GM12878 (cell line): ENCODE results near the gene BAK1. TPM values are rescaled to one million over a fixed set of nuclear protein-coding genes. Genes with fewer than 3 reads are reported as not detected.
A peak's percentile ranks its signal among the peaks of the same experiment; 100 is the strongest.

Experiments used
- ATAC-seq: fragments of 200-7000 bp; cut with Tn5 transposase; 3 replicates; pipeline ENCODE4 v1.9.1; 2020; ENCODE audit warnings: mild to moderate bottlenecking, moderate library complexity
- BruUV-seq: library from RNA; stranded (reverse); fragments of 400-500 nt; replicated peaks from 2 replicates; lab custom pipeline; 2021; lab: Mats Ljungman, UMichigan
- CTCF ChIA-PET: fragments of 300-600 bp; sonication (Branson Sonifier 250); formaldehyde crosslinking; extraction: SDS; loops from one replicate; lab custom pipeline; 2021; ENCODE audit warnings: inconsistent platforms; lab: Yijun Ruan, JAX
- POLR2A ChIA-PET: fragments of 350-600 bp; formaldehyde crosslinking; extraction: SDS; loops from one replicate; lab custom pipeline; 2021; ENCODE audit warnings: inconsistent platforms; lab: Charles Lee
- RAD21 ChIA-PET: fragments of 300-600 bp; sonication (Branson Sonifier 250); formaldehyde crosslinking; loops from one replicate; lab custom pipeline; 2023; ENCODE audit warnings: antibody characterized with exemption; ENCODE audit not compliant: unreplicated experiment; lab: Charles Lee
- SMC1A ChIA-PET: fragments of 300-600 bp; sonication (Branson Sonifier 250); formaldehyde crosslinking; loops from one replicate; lab custom pipeline; 2023; ENCODE audit not compliant: unreplicated experiment, uncharacterized antibody; lab: Charles Lee
- DNase-seq: peaks from one replicate; pipeline ENCODE4 v3.0.0-alpha.2; 2011; ENCODE audit warnings: low read depth, low spot score
- FAIRE-seq: peaks from 3 replicates; lab custom pipeline; 2011; peaks lifted over from hg19 to GRCh38; lab: Jason Lieb, UNC
- H2AFZ ChIP-seq: 2 replicates; pipeline ENCODE4 v1.6.0; 2011; ENCODE audit warnings: low read depth, low read length, control low read depth; ENCODE audit not compliant: control insufficient read depth
- H3K27ac ChIP-seq: 2 replicates; pipeline ENCODE4 v1.5.1; 2011; ENCODE audit warnings: control low read depth; ENCODE audit not compliant: control insufficient read depth, insufficient read depth
- H3K27me3 ChIP-seq, 2 experiments: replicated peaks in 1 of 2; 2 replicates each; pipeline versions ENCODE4 v1.6.0 to v1.6.1; 2011; ENCODE audit warnings: low read length in 1 of 2; ENCODE audit not compliant: control insufficient read depth in 2 of 2, insufficient read depth in 2 of 2
- H3K36me3 ChIP-seq, 2 experiments: 2 replicates each; pipeline ENCODE4 v1.5.1; 2011; ENCODE audit warnings: low read length in 1 of 2; ENCODE audit not compliant: control insufficient read depth in 2 of 2, insufficient read depth in 2 of 2
- H3K4me1 ChIP-seq: 2 replicates; pipeline ENCODE4 v1.6.1; 2011; ENCODE audit warnings: mild to moderate bottlenecking, low read length, moderate library complexity, mixed read lengths; ENCODE audit not compliant: control insufficient read depth, insufficient read depth
- H3K4me2 ChIP-seq: 2 replicates; pipeline ENCODE4 v1.6.0; 2011; ENCODE audit warnings: control low read depth; ENCODE audit not compliant: control insufficient read depth, insufficient read depth
- H3K4me3 ChIP-seq: fragments of 200-600 bp; sonication (generic); 2 replicates; pipeline ENCODE4 v1.5.1; 2016
- H3K79me2 ChIP-seq: 2 replicates; pipeline ENCODE4 v1.6.0; 2011; ENCODE audit warnings: low read length; ENCODE audit not compliant: control insufficient read depth, insufficient read depth
- H3K9ac ChIP-seq: 2 replicates; pipeline ENCODE4 v1.8.0; 2011; ENCODE audit warnings: low read length, control low read depth, mixed read lengths; ENCODE audit not compliant: control insufficient read depth, insufficient read depth
- H3K9me3 ChIP-seq: replicated peaks from 3 replicates; pipeline ENCODE4 v1.5.1; 2011; ENCODE audit warnings: mild to moderate bottlenecking, low read length; ENCODE audit not compliant: control insufficient read depth, insufficient read depth
- H4K20me1 ChIP-seq: 2 replicates; pipeline ENCODE4 v1.6.0; 2011; ENCODE audit not compliant: control insufficient read depth, insufficient read depth
- BCL3 ChIP-seq: IDR thresholded peaks from 2 replicates; pipeline ENCODE4 v1.6.1; 2011; ENCODE audit warnings: borderline replicate concordance, low read depth, mild to moderate bottlenecking, moderate library complexity, low read length; ENCODE audit not compliant: insufficient read depth, poor library complexity, severe bottlenecking
- E2F4 ChIP-seq: IDR thresholded peaks from 2 replicates; pipeline ENCODE4 v1.6.1; 2012; ENCODE audit warnings: low read depth, low read length, improper control_type of control experiment
- EP300 ChIP-seq, 2 experiments: fragments of 150-350 bp in 1 of 2; IDR thresholded peaks; 2 replicates each; pipeline ENCODE4 v1.6.1; 2011 to 2012; ENCODE audit warnings: low read depth in 2 of 2, low read length in 2 of 2, borderline replicate concordance in 1 of 2, improper control_type of control experiment in 1 of 2, inconsistent platforms in 1 of 2; ENCODE audit not compliant: control insufficient read depth in 1 of 2
- FOS ChIP-seq: IDR thresholded peaks from 3 replicates; pipeline ENCODE4 v1.6.1; 2011; ENCODE audit warnings: borderline replicate concordance; ENCODE audit not compliant: insufficient read length; ENCODE audit errors: extremely low read depth
- FOXK2 ChIP-seq: fragments of 450-650 bp; IDR thresholded peaks from 2 replicates; pipeline ENCODE4 v1.6.1; 2017; ENCODE audit warnings: mild to moderate bottlenecking, moderate library complexity
- IRF3 ChIP-seq: fragments of 450-650 bp; IDR thresholded peaks from 2 replicates; pipeline ENCODE4 v1.6.1; 2014; ENCODE audit warnings: mild to moderate bottlenecking
- IRF4 ChIP-seq: IDR thresholded peaks from 2 replicates; pipeline ENCODE4 v1.6.1; 2011; ENCODE audit warnings: low read depth, low read length
- KDM1A ChIP-seq: fragments of 200-600 bp; sonication (generic); IDR thresholded peaks from 2 replicates; pipeline ENCODE4 v1.6.1; 2016; ENCODE audit warnings: borderline replicate concordance
- MEF2A ChIP-seq: IDR thresholded peaks from 2 replicates; pipeline ENCODE4 v1.6.1; 2011; ENCODE audit warnings: low read depth, mild to moderate bottlenecking, low read length, moderate library complexity; ENCODE audit not compliant: insufficient read depth
- MTA2 ChIP-seq: fragments of 450-650 bp; IDR thresholded peaks from 2 replicates; pipeline ENCODE4 v1.6.1; 2016; ENCODE audit warnings: low read depth, mild to moderate bottlenecking, moderate library complexity
- MXI1 ChIP-seq: fragments of 150-350 bp; IDR thresholded peaks from 2 replicates; pipeline ENCODE4 v1.6.1; 2011; ENCODE audit warnings: low read depth, mild to moderate bottlenecking, inconsistent platforms, low read length, improper control_type of control experiment
- PAX8 ChIP-seq: fragments of 450-650 bp; IDR thresholded peaks from 2 replicates; pipeline ENCODE4 v1.6.1; 2017; ENCODE audit warnings: mild to moderate bottlenecking, moderate library complexity
- POLR2AphosphoS5 ChIP-seq: IDR thresholded peaks from 2 replicates; pipeline ENCODE4 v1.6.1; 2011; ENCODE audit warnings: mild to moderate bottlenecking, low read length, inconsistent platforms
- RAD51 ChIP-seq: fragments of 450-650 bp; IDR thresholded peaks from 2 replicates; pipeline ENCODE4 v1.6.1; 2016; ENCODE audit warnings: moderate library complexity, mild to moderate bottlenecking, inconsistent platforms
- SMARCA5 ChIP-seq: fragments of 450-650 bp; IDR thresholded peaks from 2 replicates; pipeline ENCODE4 v1.6.1; 2017; ENCODE audit warnings: mild to moderate bottlenecking
- SPI1 ChIP-seq: IDR thresholded peaks from 2 replicates; pipeline ENCODE4 v1.6.1; 2011; ENCODE audit warnings: low read depth, mild to moderate bottlenecking, low read length, moderate library complexity, borderline replicate concordance; ENCODE audit not compliant: insufficient read depth
- TAF1 ChIP-seq: IDR thresholded peaks from 2 replicates; pipeline ENCODE4 v1.6.1; 2011; ENCODE audit warnings: mild to moderate bottlenecking, low read depth, low read length, borderline replicate concordance
- YBX1 ChIP-seq: fragments of 450-650 bp; IDR thresholded peaks from 2 replicates; pipeline ENCODE4 v1.6.1; 2016; ENCODE audit warnings: antibody characterized with exemption
- YY1 ChIP-seq: IDR thresholded peaks from 2 replicates; pipeline ENCODE4 v1.6.1; 2011; ENCODE audit warnings: low read depth, mild to moderate bottlenecking, low read length
- ZNF217 ChIP-seq: fragments of 450-650 bp; IDR thresholded peaks from 2 replicates; pipeline ENCODE4 v1.6.1; 2017; ENCODE audit warnings: antibody characterized with exemption, mild to moderate bottlenecking
- ZSCAN29 ChIP-seq: fragments of 450-650 bp; IDR thresholded peaks from 2 replicates; pipeline ENCODE4 v1.6.1; 2017; ENCODE audit warnings: mild to moderate bottlenecking, moderate library complexity
- WGBS: methylation state at CpG from one replicate; pipeline ENCODE4 v1.1.6; 2016; ENCODE audit warnings: low lambda C conversion rate; ENCODE audit not compliant: insufficient replicate concordance, insufficient coverage; ENCODE audit errors: missing lambda C conversion rate; 5-methylcytosine and 5-hydroxymethylcytosine counted together
- in situ Hi-C: fragments of 300-500 bp; cut with MboI; formaldehyde crosslinking; loops from 9 replicates; pipeline ENCODE4 v1.14.3; 2018; ENCODE audit warnings: mixed read lengths
- intact Hi-C: fragments of 100-400 bp; cut with micrococcal nuclease; formaldehyde crosslinking; loops from one replicate; pipeline ENCODE4 v1.14.2; 2022; ENCODE audit not compliant: unreplicated experiment
- polyA plus RNA-seq, 11 experiments: library from polyadenylated mRNA; depleted of rRNA in 4 of 11; unstranded in 6 of 11; stranded (reverse) in 5 of 11; fragments of >200 nt; fragmentation: Nextera tagmentation in 4 of 11; fragmentation: Illumina TruSeq in 1 of 11; extraction: Ambion mirVana in 4 of 11; extraction: Trizol in 1 of 11; gene quantifications; 1 replicate in 1 of 11; 2 replicates in 10 of 11; pipeline versions ENCODE4 v1.2.1 to v1.2.3, GENCODE V29; 2011 to 2016; ENCODE audit warnings: inconsistent platforms in 2 of 11, missing spikeins in 2 of 11, low read depth in 1 of 11
- total RNA-seq, 4 experiments: library from RNA; depleted of rRNA in 3 of 4; stranded (reverse); fragments of >200 nt in 3 of 4; fragmentation: Illumina TruSeq in 1 of 4; extraction: Trizol in 1 of 4; gene quantifications; 2 replicates each; pipeline versions ENCODE4 v1.2.1 to v1.2.3, GENCODE V29; 2013 to 2021

BAK1 gene
- total and polyA plus RNA-seq, 10 of the 15 experiments (the other 5 are each of a cell fraction or from before 2014, with no cell fraction given) = 6.3 to 65.8 (median 29.6) TPM

GRCh38 chr6:33578164-33578563 lies 1.9 kb downstream of the BAK1 start:
- FAIRE-seq = no peak
- Histone ChIP-seq H4K20me1 (no peaks in the 10 kb centered on the region; the same call in 1 of the 2 replicates), H3K4me2 (peak overlapping the region; percentile 93), H3K79me2 (peaks cover 35% of the 10 kb centered on the region), H2AFZ (peak overlapping the region; percentile 29; the same call in 1 of the 2 replicates), H3K4me3 (peak overlapping the region; percentile 93), H3K27ac (peak overlapping the region; percentile 95), H3K9ac (peak overlapping the region; percentile 98), H3K4me1 (peaks cover 12% of the 10 kb centered on the region), H3K27me3 (no peaks in the 10 kb centered on the region), H3K9me3 (no peaks in the 10 kb centered on the region; the same call in 2 of the 3 replicates), H3K36me3 (peaks cover 22 to 24% of the 10 kb centered on the region in 2 experiments)
- WGBS = 0% methylated on average over 7 of the region's 7 CpGs
- ChIA-PET CTCF (interaction anchor here (1.0 to 3.9 kb wide), 8 partner anchors 12 to 152 kb away, joined by 3 to 22 read pairs (median 4); no protein-coding TSS in a partner anchor), SMC1A (interaction anchor here (0.9 to 3.6 kb wide), 4 partner anchors 14 to 147 kb away, joined by 4 to 13 read pairs (median 7); no protein-coding TSS in a partner anchor), RAD21 (interaction anchor here (1.2 to 3.3 kb wide), 3 partner anchors 7 to 132 kb away, joined by 5 to 15 read pairs (median 13); partner anchors contain the start of gene ZBTB9), POLR2A (interaction anchor here (0.6 to 2.8 kb wide), 3 partner anchors 43 to 1143 kb away, joined by 3 to 11 read pairs (median 7); partner anchors contain the start of genes CUTA and ITPR3)
- DNase-seq = no peak
- intact Hi-C loops (loop anchor here (10.0 kb wide), 1 partner anchor 373 kb away; the partner anchor contains the start of genes HSD17B8, RING1, RXRB and SLC39A7), in situ Hi-C loops (no loop called here)
- BruUV-seq = TSS peak; percentile 55
- no peak for ATAC-seq
- TF ChIP-seq POLR2AphosphoS5 = no peak
- no peak for TF ChIP-seq E2F4
- no peak for TF ChIP-seq IRF3
- no peak for TF ChIP-seq IRF4
- TF ChIP-seq FOS = no peak
- no peak for TF ChIP-seq BCL3
- peak; percentile 86 for TF ChIP-seq ZNF217
- no peak for TF ChIP-seq TAF1
- 0 out of 4 replicates have a peak, but pooled peaks of 1 of the 2 experiments have one; percentile 16 for TF ChIP-seq EP300 (IDR thresholded peaks at IDR 0.05; ENCODE audit: borderline replicate concordance in 1 of 2, control insufficient read depth in 1 of 2, low read depth in 2 of 2, low read length in 2 of 2)
- no peak for TF ChIP-seq YBX1
- no peak; the same call in 1 of the 2 replicates for TF ChIP-seq MXI1
- no peak for TF ChIP-seq RAD51
- no peak for TF ChIP-seq PAX8
- no peak for TF ChIP-seq KDM1A
- no peak for TF ChIP-seq ZSCAN29
- TF ChIP-seq SPI1 = no peak
- no peak for TF ChIP-seq YY1
- TF ChIP-seq MEF2A = no peak
- no peak for TF ChIP-seq FOXK2
- peak; percentile 64 for TF ChIP-seq SMARCA5
- TF ChIP-seq MTA2 = no peak
